ENCODE measurements around the gene MYO1B.

The MYO1B gene

GRCh38 chr2:191357678-191358077 lies 112.5 kb downstream of the MYO1B start:
- TF ChIP-seq CTCF (IDR thresholded peaks at IDR 0.05; ENCODE audit: control insufficient read depth, extremely low read depth, insufficient read depth): no peak
- H3K4me3 ChIP-seq (ENCODE audit: low read depth, low read length): no peak overlapping the region
- no peak for DNase-seq (ENCODE audit: low read depth)

DNA sequence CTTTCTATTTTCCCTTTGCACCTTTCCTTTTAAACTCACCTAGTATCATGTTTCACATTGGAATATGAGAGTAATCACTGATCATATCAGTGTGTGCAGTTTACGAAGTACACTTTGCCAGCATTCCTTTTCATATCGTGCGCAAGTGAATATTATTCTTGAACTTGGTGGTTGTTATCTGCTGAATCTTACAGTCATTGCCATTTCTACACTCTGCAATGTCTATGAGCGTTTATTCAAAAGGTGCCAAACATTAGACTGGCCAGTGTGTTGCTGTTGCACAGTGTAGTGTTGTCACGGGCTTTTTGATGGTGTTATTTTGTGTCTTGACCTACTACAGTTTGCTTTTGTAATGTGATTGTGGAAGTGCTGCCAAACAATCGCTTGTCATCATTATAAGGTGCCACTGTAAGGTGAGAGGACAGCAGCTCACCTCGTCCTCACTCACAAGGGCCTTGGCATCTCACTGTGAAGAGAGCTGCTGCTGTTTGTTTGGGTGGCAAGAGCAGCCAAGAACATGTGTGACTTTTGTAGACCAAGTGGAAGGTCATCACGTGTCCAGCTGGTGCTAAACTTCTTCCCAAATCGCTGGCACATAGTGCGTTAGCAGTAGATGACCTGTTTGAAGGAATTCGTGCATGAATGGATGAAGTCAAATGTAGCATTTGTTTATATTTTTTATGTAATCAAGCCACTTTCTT lies 113.3 kb downstream of the MYO1B start:
- DNase-seq (ENCODE audit: low read depth): peak; percentile 71
- no peak overlapping the region for H3K4me3 ChIP-seq (ENCODE audit: low read depth, low read length)
- TF ChIP-seq CTCF (IDR thresholded peaks at IDR 0.05; ENCODE audit: control insufficient read depth, extremely low read depth, insufficient read depth): no peak

- DNase-seq (ENCODE audit: low read depth): no peak
- no peak for TF ChIP-seq CTCF (IDR thresholded peaks at IDR 0.05; ENCODE audit: control insufficient read depth, extremely low read depth, insufficient read depth)
- no peak overlapping the region for H3K4me3 ChIP-seq (ENCODE audit: low read depth, low read length)
These were observed 113.9 kb downstream of the MYO1B start for GRCh38 chr2:191359133-191359532.

DNA sequence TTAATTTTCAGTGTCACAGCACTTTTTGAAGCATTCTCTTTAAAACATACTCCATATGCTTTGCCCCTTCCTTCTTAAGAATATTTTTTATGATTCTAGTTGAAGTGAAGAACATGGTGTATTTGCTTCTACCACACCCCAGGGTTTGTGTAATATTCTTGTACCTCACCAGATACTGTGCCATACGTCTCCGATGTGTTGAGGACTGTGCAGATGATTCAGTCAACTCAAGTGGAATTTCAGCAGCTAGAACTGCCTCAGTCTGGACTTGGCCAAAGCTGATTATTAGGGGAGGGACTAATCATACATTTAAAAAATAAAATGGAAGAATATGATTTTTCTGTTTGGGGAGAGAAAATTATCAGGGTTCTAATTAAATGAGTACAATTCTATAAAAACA lies 115.7 kb downstream of the MYO1B start:
- no peak overlapping the region for H3K4me3 ChIP-seq (ENCODE audit: low read depth, low read length)
- DNase-seq (ENCODE audit: low read depth): no peak
- TF ChIP-seq CTCF (IDR thresholded peaks at IDR 0.05; ENCODE audit: control insufficient read depth, extremely low read depth, insufficient read depth): no peak

- no peak overlapping the region for H3K4me3 ChIP-seq (ENCODE audit: low read depth, low read length)
- TF ChIP-seq CTCF (IDR thresholded peaks at IDR 0.05; ENCODE audit: control insufficient read depth, extremely low read depth, insufficient read depth): no peak
- DNase-seq (ENCODE audit: low read depth): no peak
These were observed 117.6 kb downstream of the MYO1B start for GRCh38 chr2:191362841-191363240.

- no peak overlapping the region for H3K4me3 ChIP-seq (ENCODE audit: low read depth, low read length)
- no peak for TF ChIP-seq CTCF (IDR thresholded peaks at IDR 0.05; ENCODE audit: control insufficient read depth, extremely low read depth, insufficient read depth)
- DNase-seq (ENCODE audit: low read depth): no peak
These were observed 118.1 kb downstream of the MYO1B start for GRCh38 chr2:191363267-191363666.

DNA sequence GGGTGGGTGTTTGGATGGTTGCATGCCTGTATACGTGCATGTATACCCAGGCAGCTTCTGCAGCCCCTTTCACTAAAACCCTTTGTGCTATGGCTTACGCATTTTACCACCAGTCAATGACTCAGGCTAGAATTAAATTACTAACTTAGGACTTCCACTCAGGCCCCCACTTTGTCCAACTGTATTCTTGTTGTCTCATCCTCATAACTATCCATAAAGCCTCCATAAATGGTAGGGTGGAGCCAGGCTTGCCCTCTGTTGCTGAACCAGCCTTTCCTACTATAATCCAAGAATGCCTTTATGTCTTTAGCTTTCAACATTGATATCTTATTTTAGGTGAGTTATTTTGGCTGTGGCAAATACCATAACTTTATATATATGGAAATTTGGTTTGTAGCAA lies 119.9 kb downstream of the MYO1B start:
- no peak for DNase-seq (ENCODE audit: low read depth)
- no peak overlapping the region for H3K4me3 ChIP-seq (ENCODE audit: low read depth, low read length)
- no peak for TF ChIP-seq CTCF (IDR thresholded peaks at IDR 0.05; ENCODE audit: control insufficient read depth, extremely low read depth, insufficient read depth)
